Retinal pigment epithelial cell (primary cell): ENCODE data around the gene NUP188.

Source experiments
- DNase-seq: peaks from one replicate; pipeline ENCODE4 v3.0.0-alpha.2; 2010; ENCODE audit warnings: low read depth
- H3K4me3 ChIP-seq: 2 replicates; pipeline ENCODE4 v1.5.1; 2011; ENCODE audit warnings: mild to moderate bottlenecking, low read length, control low read depth, moderate library complexity
- CTCF ChIP-seq: conservative IDR thresholded peaks from 2 replicates; pipeline ENCODE4 v1.5.1; 2011; ENCODE audit warnings: low read depth, low read length, control low read depth, inconsistent platforms

NUP188 gene, protein sequence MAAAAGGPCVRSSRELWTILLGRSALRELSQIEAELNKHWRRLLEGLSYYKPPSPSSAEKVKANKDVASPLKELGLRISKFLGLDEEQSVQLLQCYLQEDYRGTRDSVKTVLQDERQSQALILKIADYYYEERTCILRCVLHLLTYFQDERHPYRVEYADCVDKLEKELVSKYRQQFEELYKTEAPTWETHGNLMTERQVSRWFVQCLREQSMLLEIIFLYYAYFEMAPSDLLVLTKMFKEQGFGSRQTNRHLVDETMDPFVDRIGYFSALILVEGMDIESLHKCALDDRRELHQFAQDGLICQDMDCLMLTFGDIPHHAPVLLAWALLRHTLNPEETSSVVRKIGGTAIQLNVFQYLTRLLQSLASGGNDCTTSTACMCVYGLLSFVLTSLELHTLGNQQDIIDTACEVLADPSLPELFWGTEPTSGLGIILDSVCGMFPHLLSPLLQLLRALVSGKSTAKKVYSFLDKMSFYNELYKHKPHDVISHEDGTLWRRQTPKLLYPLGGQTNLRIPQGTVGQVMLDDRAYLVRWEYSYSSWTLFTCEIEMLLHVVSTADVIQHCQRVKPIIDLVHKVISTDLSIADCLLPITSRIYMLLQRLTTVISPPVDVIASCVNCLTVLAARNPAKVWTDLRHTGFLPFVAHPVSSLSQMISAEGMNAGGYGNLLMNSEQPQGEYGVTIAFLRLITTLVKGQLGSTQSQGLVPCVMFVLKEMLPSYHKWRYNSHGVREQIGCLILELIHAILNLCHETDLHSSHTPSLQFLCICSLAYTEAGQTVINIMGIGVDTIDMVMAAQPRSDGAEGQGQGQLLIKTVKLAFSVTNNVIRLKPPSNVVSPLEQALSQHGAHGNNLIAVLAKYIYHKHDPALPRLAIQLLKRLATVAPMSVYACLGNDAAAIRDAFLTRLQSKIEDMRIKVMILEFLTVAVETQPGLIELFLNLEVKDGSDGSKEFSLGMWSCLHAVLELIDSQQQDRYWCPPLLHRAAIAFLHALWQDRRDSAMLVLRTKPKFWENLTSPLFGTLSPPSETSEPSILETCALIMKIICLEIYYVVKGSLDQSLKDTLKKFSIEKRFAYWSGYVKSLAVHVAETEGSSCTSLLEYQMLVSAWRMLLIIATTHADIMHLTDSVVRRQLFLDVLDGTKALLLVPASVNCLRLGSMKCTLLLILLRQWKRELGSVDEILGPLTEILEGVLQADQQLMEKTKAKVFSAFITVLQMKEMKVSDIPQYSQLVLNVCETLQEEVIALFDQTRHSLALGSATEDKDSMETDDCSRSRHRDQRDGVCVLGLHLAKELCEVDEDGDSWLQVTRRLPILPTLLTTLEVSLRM (N-terminal part only)

GRCh38 chr9:128947527-128948301, at the start of gene NUP188, which contains the start of gene DOLK:
Gene NUP188 (plus strand): TSS chr9:128947699. CDS start chr9:128947720, 21 bp downstream.
Gene DOLK (minus strand): TSS chr9:128947603. CDS start chr9:128947303, 300 bp downstream.
- H3K4me3 ChIP-seq: peak within 1 kb of the TSS; percentile 91
- TF ChIP-seq CTCF: no peak
- DNase-seq: peak; percentile 66

DNA sequence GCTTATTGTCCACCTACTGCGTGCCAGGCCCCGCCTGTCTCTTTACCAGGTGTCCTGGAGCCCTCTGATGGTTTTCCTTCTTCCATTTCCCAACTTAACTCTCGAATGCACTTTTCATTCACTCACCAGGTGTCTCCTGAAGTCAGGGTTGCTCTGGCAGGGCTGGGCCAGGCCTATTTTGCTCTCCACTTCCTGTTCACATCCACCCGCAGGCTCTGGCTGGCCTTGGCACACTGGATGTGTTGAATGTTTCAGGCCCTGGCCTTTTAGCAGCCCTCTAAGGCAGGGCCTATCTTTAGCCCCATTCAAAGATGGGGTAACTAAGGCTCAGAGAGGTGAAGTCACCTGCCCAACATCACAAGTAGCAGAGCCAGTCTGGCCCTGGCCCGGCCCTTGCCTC, 49.1 kb upstream of the NUP188 start:
- no peak overlapping the region for H3K4me3 ChIP-seq
- DNase-seq: no peak
- no peak for TF ChIP-seq CTCF

DNA sequence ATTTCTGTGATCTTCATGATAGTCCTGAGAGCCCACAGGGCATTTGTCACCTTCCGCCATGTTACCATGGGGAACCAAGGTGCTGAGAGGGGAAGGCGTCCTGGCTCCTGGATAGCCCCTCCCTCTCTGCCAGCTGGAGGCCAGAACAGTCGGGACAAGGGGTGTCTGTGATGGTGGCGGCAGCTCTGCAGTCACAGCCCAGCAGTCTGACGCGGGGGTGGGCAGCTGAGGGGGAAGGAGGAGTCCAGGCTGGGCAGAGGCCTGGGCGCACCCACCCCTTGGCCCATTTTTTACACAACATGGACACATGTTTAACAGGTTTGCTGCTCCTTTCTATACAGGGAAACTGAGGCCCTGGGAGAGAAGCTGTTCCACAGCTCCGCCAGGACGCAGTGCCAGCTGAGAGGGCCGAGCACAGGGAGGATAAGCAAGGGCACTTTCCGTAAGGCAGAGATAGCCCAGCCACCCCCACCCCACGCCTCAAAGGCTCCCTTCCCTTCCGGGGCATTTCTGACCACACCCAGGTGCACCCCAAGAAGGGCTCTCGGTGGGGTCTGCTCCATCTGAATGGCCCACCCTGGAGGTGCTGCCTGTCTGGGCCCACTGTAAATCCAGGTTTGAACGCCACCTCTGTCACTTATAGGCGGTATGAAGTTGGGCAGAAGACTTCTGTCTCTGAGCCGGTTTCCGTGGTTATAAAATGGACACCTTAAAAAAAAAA, 48.5 kb upstream of the NUP188 start:
- no peak overlapping the region for H3K4me3 ChIP-seq
- no peak for TF ChIP-seq CTCF

GRCh38 chr9:128899566-128900322, 47.8 kb upstream of the NUP188 start:
- no peak overlapping the region for H3K4me3 ChIP-seq
- TF ChIP-seq CTCF: no peak
- DNase-seq: no peak

More for the DNA sequence above, 48.5 kb upstream of the NUP188 start:
- DNase-seq: no peak

DNA sequence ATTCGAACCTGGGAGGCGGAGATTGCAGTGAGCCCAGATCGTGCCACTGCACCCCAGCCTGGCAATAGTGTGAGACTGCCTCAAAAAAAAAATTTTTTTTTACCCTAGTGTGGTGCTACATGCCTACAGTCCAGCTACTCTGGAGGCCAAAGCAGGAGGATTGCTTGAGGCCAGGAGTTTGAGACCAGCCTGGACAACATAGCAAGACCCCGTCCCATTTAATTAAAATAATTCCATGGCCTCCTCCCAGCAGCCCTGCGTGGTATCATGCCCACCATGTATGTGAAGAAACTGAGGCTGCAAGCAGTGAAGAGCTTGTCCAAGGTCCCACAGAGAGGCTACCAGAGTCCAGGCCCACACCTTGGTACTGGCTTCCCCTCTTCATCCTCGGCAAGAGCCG, 46.1 kb upstream of the NUP188 start:
- TF ChIP-seq CTCF: no peak

More for the DNA sequence above, 46.1 kb upstream of the NUP188 start:
- DNase-seq: no peak
- H3K4me3 ChIP-seq: no peak overlapping the region
